ENCODE measurements around the gene MAST1.
"Not testable (repeated sequence)": the region's sequence is repeated elsewhere in the genome, so short reads cannot be mapped to it uniquely, and the experiment has no call there.

MAST1 gene

GRCh38 chr19:12913851-12914690 lies 75.8 kb downstream of the MAST1 start:
- Histone ChIP-seq H3K27me3 (ENCODE audit: insufficient read depth, low read depth) (no peaks in the 10 kb centered on the region), H3K4me2 (no peak overlapping the region), H4K20me1 (ENCODE audit: insufficient read depth) (no peaks in the 10 kb centered on the region), H3K79me2 (ENCODE audit: insufficient read depth, low read depth) (no peaks in the 10 kb centered on the region), H3K4me3 (IDR thresholded peaks at IDR 0.05; ENCODE audit: insufficient read depth, low read depth, low read length) (no peak overlapping the region), H3K27ac (no peak overlapping the region), H3K36me3 (ENCODE audit: insufficient read depth) (no peaks in the 10 kb centered on the region), H2AFZ (ENCODE audit: low read depth) (no peak overlapping the region), H3K4me1 (ENCODE audit: low read depth, poor library complexity, severe bottlenecking) (peaks cover 37% of the 10 kb centered on the region), H3K9ac (no peak overlapping the region)
- TF ChIP-seq CTCF (conservative IDR thresholded peaks at IDR 0.05; ENCODE audit: low read depth, low read length): no peak

GRCh38 chr19:12915860-12916259 lies 77.5 kb downstream of the MAST1 start:
- not testable (repeated sequence) for H2AFZ ChIP-seq (ENCODE audit: low read depth); H3K36me3 ChIP-seq (ENCODE audit: insufficient read depth); H3K4me3 ChIP-seq (IDR thresholded peaks at IDR 0.05; ENCODE audit: insufficient read depth, low read depth, low read length); H3K27me3 ChIP-seq (ENCODE audit: insufficient read depth, low read depth); H3K4me2 ChIP-seq; H3K79me2 ChIP-seq (ENCODE audit: insufficient read depth, low read depth); H3K27ac ChIP-seq; H3K9ac ChIP-seq; H4K20me1 ChIP-seq (ENCODE audit: insufficient read depth)
- peaks cover 29% of the 10 kb centered on the region for H3K4me1 ChIP-seq (ENCODE audit: low read depth, poor library complexity, severe bottlenecking)

GRCh38 chr19:12918253-12918652 lies 79.9 kb downstream of the MAST1 start:
- Histone ChIP-seq H4K20me1 (ENCODE audit: insufficient read depth) (no peaks in the 10 kb centered on the region), H3K4me2 (no peak overlapping the region), H2AFZ (ENCODE audit: low read depth) (no peak overlapping the region), H3K4me1 (ENCODE audit: low read depth, poor library complexity, severe bottlenecking) (peaks cover 13% of the 10 kb centered on the region), H3K4me3 (IDR thresholded peaks at IDR 0.05; ENCODE audit: insufficient read depth, low read depth, low read length) (no peak overlapping the region), H3K79me2 (ENCODE audit: insufficient read depth, low read depth) (no peaks in the 10 kb centered on the region), H3K9ac (no peak overlapping the region), H3K27me3 (ENCODE audit: insufficient read depth, low read depth) (no peaks in the 10 kb centered on the region), H3K36me3 (ENCODE audit: insufficient read depth) (peaks cover 3% of the 10 kb centered on the region; the same call in 1 of the 2 replicates), H3K27ac (no peak overlapping the region)
- TF ChIP-seq CTCF (conservative IDR thresholded peaks at IDR 0.05; ENCODE audit: low read depth, low read length): no peak

- H2AFZ ChIP-seq (ENCODE audit: low read depth): no peak overlapping the region
- H3K9ac ChIP-seq: no peak overlapping the region
- H3K4me3 ChIP-seq (IDR thresholded peaks at IDR 0.05; ENCODE audit: insufficient read depth, low read depth, low read length): no peak overlapping the region
- no peaks in the 10 kb centered on the region for H4K20me1 ChIP-seq (ENCODE audit: insufficient read depth)
- no peak overlapping the region for H3K27ac ChIP-seq
- H3K4me2 ChIP-seq: no peak overlapping the region
- H3K36me3 ChIP-seq (ENCODE audit: insufficient read depth): peaks cover 5% of the 10 kb centered on the region; the same call in 1 of the 2 replicates
- H3K4me1 ChIP-seq (ENCODE audit: low read depth, poor library complexity, severe bottlenecking): peaks cover 6% of the 10 kb centered on the region
- no peaks in the 10 kb centered on the region for H3K27me3 ChIP-seq (ENCODE audit: insufficient read depth, low read depth)
- no peak for TF ChIP-seq CTCF (conservative IDR thresholded peaks at IDR 0.05; ENCODE audit: low read depth, low read length)
- no peaks in the 10 kb centered on the region for H3K79me2 ChIP-seq (ENCODE audit: insufficient read depth, low read depth)
Observed at GRCh38 chr19:12921047-12921446, 82.7 kb downstream of the MAST1 start.

GRCh38 chr19:12922959-12923358 lies 84.6 kb downstream of the MAST1 start:
- Histone ChIP-seq H3K4me2 (no peak overlapping the region), H4K20me1 (ENCODE audit: insufficient read depth) (no peaks in the 10 kb centered on the region), H3K4me3 (IDR thresholded peaks at IDR 0.05; ENCODE audit: insufficient read depth, low read depth, low read length) (no peak overlapping the region), H3K79me2 (ENCODE audit: insufficient read depth, low read depth) (no peaks in the 10 kb centered on the region), H3K4me1 (ENCODE audit: low read depth, poor library complexity, severe bottlenecking) (peaks cover 6% of the 10 kb centered on the region), H2AFZ (ENCODE audit: low read depth) (no peak overlapping the region), H3K9ac (no peak overlapping the region), H3K27me3 (ENCODE audit: insufficient read depth, low read depth) (no peaks in the 10 kb centered on the region), H3K36me3 (ENCODE audit: insufficient read depth) (peaks cover 5% of the 10 kb centered on the region; the same call in 1 of the 2 replicates), H3K27ac (no peak overlapping the region)
- no peak for TF ChIP-seq CTCF (conservative IDR thresholded peaks at IDR 0.05; ENCODE audit: low read depth, low read length)
